NCI-H82 treated with DMSO at 0.1 percent for 48 hours (cell line): ENCODE results near the gene FCF1.
"Not testable (repeated sequence)": the region's sequence is repeated elsewhere in the genome, so short reads cannot be mapped to it uniquely, and the experiment has no call there.

Experiments
- DNase-seq: peaks from one replicate; lab custom pipeline; 2025; ENCODE audit not compliant: unreplicated experiment; lab: John Stamatoyannopoulos, UW

The FCF1 gene

DNA sequence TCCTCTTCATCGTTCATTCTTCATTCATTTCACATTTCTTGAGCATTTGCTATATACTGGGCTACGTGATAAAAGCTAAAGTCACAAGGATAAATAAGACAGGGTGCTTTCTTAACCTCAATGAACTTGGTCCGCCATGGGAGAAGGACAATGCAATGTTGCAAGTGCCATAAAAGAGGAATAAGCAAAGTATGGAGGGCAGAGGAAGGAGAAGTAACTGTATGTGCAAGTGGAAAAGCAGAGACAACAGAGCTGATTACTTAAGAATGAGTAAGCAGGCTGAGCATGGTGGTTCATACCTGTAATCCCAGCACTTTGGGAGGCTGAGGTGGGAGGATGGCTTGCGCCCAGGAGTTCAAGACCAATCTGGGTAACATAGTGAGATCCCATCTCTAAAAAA lies 14.5 kb upstream of the FCF1 start:
- no peak for DNase-seq

GRCh38 chr14:74702293-74702692 lies 10.7 kb upstream of the FCF1 start:
- DNase-seq, result no peak

GRCh38 chr14:74703043-74703442 lies 9.9 kb upstream of the FCF1 start:
- DNase-seq, result no peak

- DNase-seq, result no peak
These were observed 8.3 kb upstream of the FCF1 start for GRCh38 chr14:74704656-74705055.

GRCh38 chr14:74705613-74706500 lies 7.1 kb upstream of the FCF1 start:
- DNase-seq, result no peak

DNA sequence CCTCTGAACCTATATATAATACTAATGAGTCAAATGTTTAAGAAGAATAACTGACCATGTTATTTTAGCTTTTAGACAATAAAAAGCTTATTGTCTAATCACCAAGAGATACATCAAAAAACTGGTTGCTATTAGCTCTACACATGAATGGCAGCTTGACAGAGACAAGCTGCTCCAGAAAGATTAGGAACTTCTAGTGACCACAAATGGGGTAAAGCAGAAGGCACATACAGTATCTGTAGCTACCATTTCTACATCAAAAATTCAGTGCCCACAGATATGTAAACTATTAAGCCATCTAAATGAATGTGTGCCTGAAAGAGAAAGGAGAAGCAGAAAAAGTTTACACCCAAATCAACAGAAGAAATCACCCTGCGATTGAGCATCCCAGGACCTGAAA lies 2.5 kb upstream of the FCF1 start:
- no peak for DNase-seq

- no peak for DNase-seq
These were observed 1.3 kb upstream of the FCF1 start for GRCh38 chr14:74711651-74712050.

GRCh38 chr14:74713395-74713735 lies 421 bp downstream of the FCF1 start:
- no peak for DNase-seq

DNA sequence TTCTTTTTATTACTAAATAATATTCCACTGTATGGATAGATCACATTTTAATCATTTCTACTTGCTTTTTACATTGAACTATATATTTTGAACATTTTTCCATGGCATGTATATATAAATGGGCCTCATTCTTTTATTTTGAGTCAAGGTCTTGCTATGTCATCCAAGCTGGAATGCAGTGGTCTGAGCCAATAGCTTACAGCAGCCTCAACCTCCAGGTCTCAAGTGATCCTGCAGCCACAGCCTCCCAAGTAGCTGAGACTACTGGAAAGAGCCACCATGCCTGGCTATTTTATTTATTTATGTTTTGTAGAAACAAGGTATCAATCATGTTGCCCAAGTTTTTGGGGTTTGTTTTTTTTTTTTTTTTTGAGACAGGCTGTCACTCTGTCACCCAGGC lies 7.6 kb downstream of the FCF1 start:
- no peak for DNase-seq

DNA sequence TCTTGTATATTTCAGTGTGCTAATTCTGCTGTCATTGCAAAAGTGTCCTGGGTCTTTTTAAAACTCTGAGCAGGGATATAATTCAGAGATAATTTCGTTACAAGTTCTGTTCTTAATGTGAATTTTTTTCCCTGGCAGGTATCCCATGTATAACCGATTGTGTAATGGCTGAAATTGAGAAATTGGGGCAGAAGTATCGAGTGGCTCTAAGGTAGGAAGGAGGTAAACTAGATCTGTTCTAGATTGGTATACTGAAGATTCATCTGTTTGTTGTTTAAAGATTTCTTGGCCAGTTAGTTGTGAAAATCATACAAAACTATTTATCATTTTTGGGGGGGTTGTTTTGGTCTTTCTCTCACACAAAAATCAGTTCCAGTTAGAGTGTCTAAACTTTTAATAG lies 10.2 kb downstream of the FCF1 start:
- DNase-seq, result no peak

DNA sequence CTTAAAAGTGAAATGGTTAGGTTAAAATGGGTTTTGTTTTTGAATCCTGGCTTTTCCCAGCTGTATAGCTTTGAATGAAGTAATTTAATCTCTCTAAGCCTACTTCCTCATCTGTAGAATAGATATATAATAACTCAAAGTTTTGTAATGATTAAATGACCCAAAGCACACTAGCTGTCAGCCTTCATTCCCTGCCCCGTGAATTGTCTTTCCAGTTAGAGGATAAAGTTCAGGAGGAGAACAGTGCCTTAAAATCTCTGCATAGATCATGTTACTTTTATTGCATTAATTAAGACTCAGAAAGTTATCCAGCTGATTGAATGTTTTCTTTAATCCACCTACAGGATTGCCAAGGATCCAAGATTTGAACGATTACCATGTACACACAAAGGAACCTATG lies 19.4 kb downstream of the FCF1 start:
- DNase-seq, result no peak

GRCh38 chr14:74733221-74733620 lies 20.3 kb downstream of the FCF1 start:
- DNase-seq, result no peak

DNA sequence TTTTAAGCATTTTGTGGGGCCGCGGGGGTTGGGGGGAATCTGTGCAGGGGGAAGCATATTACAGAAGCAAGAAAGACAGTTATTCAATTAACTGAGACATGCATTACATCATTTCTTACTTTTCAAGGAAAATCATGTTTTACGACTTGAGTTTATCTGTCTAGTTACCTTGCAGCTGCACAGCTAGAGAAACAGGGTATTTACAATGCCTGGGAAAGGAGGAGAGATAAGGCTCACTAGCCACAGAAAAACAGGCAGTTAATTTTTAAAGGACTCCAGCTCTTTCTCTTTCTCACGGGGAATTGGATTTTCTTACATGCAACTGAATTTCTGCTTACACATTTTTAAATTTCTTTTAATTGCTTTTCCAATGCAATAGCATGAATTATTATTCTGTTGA lies 22.2 kb downstream of the FCF1 start:
- no peak for DNase-seq

- DNase-seq, result no peak
These were observed 24.9 kb downstream of the FCF1 start for GRCh38 chr14:74737753-74738325.

DNA sequence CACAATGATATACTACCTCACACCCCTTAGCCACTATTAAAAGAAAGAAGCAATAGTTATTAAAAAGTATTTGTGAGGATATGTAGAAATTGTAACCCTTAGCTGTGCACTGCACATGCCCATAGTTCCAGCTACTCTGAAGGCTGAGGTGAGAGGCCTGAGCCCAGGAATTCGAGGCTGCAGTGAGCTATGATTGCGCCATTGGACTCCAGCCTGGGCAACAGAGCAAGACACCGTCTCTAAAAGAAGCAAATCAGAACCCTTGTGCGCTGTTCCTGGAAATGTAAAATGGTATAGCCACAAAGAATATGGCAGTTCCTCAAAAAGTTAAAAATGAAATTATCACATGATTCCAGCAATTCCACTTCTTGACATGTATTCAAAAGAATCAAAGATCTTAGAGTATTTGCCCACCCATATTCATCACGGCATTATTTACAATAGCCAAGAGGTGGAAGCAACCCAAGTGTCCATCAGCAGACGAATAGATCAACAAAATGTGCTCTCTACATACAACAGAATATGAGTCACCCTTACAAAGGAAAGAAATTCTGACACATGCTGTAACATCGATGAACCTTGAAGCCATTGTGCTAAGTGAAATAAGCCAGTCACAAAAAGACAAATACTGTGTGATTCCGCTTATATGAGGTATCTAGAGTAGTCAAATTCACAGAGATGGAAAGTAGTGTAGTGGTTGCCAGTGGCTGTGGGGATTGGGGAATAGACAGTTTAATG lies 26.5 kb downstream of the FCF1 start:
- DNase-seq, result no peak

DNA sequence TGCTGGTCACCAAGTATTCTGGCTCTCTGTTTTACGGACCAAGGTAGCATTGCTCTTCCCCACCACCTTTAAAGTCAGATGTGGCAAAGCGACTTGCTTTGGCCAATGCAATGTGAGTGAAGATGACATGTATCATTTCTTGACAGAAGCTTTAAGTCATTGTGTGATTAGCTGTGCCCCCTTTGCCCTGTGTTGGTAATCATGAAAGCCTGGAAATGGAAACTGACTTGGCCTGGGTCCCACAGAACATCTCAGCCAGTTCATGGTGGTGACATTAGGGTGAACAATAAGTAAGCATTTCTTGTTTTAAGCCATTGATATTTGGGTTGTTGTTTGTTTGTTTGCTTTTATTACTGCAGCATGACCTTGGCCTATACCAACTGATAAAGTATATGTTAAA lies 34.3 kb downstream of the FCF1 start:
- DNase-seq, result no peak

GRCh38 chr14:74754157-74754556 lies 41.2 kb downstream of the FCF1 start:
- DNase-seq, result no peak

GRCh38 chr14:74754899-74755298 lies 42.0 kb downstream of the FCF1 start:
- DNase-seq, result no peak

DNA sequence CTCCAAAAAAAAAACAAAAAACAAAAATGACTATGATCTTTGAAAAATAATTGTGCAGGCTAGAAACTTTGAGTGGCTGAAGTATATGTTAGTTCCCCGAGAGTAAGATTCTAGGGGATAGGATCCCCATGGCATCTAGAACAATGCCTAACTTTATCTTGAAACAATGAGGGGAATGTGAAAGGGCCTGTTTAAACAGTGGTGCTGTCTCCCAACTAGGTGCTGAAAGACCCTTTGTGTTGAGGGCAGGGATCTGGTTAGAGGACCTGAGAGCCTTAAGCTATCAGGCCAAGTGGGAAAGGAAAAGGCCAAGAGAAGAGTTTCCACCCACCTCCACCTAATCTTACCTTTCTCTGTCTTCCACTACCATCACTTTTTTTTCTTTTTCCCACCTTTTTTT lies 43.4 kb downstream of the FCF1 start:
- no peak for DNase-seq

GRCh38 chr14:74758505-74758904 lies 45.6 kb downstream of the FCF1 start:
- not testable (repeated sequence) for DNase-seq

DNA sequence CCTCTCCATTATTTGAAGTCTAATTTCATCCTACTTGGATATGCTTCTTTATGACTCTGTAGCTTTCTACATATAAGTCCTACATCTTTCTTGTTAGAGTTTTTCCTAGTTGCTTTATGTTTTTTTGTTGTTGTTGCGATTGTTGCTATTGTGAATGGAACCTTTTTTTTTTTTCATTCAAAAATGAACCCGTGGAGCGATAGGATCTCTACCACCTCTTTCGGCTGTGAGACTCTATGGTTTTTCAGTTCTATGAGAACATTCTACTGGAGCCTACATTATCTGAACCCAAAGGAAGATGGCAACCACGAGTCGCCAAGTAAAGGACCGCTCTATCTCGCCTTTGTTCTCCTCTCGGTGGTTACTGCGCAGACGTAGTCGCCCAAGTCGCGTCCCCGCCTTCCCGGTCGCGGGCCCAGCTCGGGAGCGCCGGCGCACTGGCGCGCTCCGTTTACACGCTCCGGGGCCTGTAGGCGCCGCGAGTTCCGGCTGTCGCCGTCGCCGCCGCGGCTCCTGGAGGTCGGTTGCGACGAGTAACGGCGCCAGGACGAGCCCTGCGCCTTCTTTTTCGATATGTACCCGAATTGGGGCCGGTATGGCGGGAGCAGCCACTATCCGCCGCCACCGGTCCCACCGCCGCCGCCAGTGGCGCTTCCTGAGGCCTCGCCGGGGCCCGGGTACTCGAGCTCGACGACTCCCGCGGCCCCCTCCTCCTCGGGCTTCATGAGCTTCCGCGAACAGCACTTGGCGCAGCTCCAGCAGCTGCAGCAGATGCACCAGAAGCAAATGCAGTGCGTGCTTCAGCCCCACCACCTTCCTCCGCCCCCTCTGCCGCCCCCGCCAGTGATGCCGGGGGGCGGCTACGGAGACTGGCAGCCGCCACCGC lies 50.2 kb downstream of the FCF1 start, which contains the start of gene YLPM1:
TSS of gene YLPM1 (plus strand) at position 400 of the 886 bp plus-strand sequence. CDS start at position 574, 174 bp downstream.
- peak; percentile 96 for DNase-seq
